HG03280 (cell line): ENCODE results near the gene C11orf65.
"Not testable (repeated sequence)": the region's sequence is repeated elsewhere in the genome, so short reads cannot be mapped to it uniquely, and the experiment has no call there.

Source experiments
- ATAC-seq: cut with Tn5 transposase; IDR thresholded peaks from one replicate; pipeline ENCODE4 v1.9.1; 2021; ENCODE audit warnings: mild to moderate bottlenecking, moderate library complexity; ENCODE audit not compliant: unreplicated experiment

Gene C11orf65

GRCh38 chr11:108373505-108373904 is 93.8 kb downstream of the C11orf65 start:
- ATAC-seq: not testable (repeated sequence)

GRCh38 chr11:108370990-108371389 is 96.3 kb downstream of the C11orf65 start:
- ATAC-seq: no peak

DNA sequence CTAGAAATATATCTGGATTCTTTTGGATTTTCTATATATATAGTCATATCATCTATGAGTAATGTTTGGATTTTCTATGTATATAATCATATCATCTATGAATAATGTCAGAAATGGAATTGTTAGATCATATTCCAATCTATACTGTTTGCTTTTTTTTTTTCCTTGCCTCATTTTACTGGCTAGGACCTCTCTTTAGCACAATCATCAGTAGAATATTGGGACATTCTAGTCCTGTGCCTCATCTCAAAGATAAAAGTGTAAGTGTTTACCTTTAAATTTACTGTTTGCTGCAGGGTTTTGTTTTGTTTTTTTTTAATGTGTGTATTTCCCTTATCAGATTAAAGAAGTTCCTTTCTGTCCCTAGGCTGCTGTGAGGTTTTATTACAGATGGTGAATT is 97.0 kb downstream of the C11orf65 start:
- ATAC-seq: no peak

GRCh38 chr11:108369064-108369463 is 98.3 kb downstream of the C11orf65 start:
- ATAC-seq: no peak

- ATAC-seq: no peak
These were observed 99.2 kb downstream of the C11orf65 start for GRCh38 chr11:108368134-108368533.

- ATAC-seq: no peak
These were observed 103.2 kb downstream of the C11orf65 start for GRCh38 chr11:108364159-108364558.

DNA sequence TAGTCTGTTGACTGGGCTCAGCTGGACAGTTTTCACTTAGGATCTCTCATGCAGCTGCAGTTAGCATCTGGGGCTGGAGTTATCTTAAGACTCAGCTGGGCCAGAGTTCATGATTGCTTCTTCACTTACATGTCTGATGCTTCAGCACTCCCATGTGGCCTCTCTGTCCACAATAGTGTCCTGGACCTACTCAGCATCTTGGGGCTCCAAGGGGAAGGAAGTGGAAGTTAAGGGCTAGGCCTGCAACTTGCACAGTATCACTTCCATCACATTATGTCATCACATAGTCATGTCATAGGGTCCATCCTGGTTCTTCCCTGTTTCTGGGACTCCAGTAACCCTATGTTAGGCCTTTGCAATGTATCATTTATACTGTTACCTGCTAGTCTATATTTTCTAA is 115.9 kb downstream of the C11orf65 start:
- no peak for ATAC-seq

- ATAC-seq: no peak
These were observed 120.9 kb downstream of the C11orf65 start for GRCh38 chr11:108346451-108346850.

- no peak for ATAC-seq
These were observed 121.6 kb downstream of the C11orf65 start for GRCh38 chr11:108345767-108346166.

- no peak for ATAC-seq
These were observed 123.6 kb downstream of the C11orf65 start for GRCh38 chr11:108343714-108344113.

GRCh38 chr11:108341654-108342053 is 125.7 kb downstream of the C11orf65 start:
- no peak for ATAC-seq

GRCh38 chr11:108340973-108341372 is 126.4 kb downstream of the C11orf65 start:
- ATAC-seq: no peak

DNA sequence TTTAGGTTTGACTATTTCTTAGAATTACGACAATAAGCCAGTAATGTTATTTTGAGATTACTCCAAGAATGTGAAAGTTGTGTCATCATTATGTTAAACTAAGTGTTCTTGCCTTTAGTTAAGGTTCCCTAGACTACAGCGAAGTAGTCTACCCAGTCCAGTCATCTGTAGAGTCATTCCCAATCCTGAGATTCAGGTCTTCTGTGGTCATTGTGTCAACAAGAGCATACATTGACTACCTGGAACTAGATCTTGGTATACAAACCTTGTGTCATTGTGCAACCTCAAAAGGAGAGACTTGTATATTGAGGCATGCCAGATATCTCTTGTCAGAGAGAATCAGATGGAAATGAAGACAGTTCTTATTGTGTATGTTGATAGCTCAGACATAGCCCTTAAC is 128.6 kb downstream of the C11orf65 start:
- no peak for ATAC-seq

- no peak for ATAC-seq
These were observed 133.9 kb downstream of the C11orf65 start for GRCh38 chr11:108333403-108333899.
